Forelimb muscle (tissue), 1 donor: ENCODE measurements around the gene USP17L27. TPM values are rescaled to one million over a fixed set of nuclear protein-coding genes. Genes with fewer than 3 reads are reported as not detected.
"Not testable (repeated sequence)": the region's sequence is repeated elsewhere in the genome, so short reads cannot be mapped to it uniquely, and the experiment has no call there.

Source experiments
- DNase-seq: peaks from one replicate; pipeline ENCODE4 v3.0.0-alpha.2; 2013; ENCODE audit warnings: low read depth
- polyA plus RNA-seq: library from polyadenylated mRNA; unstranded; fragments of 120-200 nt; gene quantifications from one replicate; pipeline ENCODE4 v1.2.1, GENCODE V29; 2013; ENCODE audit not compliant: insufficient read length

USP17L27 gene, protein sequence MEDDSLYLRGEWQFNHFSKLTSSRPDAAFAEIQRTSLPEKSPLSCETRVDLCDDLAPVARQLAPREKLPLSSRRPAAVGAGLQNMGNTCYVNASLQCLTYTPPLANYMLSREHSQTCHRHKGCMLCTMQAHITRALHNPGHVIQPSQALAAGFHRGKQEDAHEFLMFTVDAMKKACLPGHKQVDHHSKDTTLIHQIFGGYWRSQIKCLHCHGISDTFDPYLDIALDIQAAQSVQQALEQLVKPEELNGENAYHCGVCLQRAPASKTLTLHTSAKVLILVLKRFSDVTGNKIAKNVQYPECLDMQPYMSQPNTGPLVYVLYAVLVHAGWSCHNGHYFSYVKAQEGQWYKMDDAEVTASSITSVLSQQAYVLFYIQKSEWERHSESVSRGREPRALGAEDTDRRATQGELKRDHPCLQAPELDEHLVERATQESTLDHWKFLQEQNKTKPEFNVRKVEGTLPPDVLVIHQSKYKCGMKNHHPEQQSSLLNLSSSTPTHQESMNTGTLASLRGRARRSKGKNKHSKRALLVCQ
- not detected for polyA plus RNA-seq

GRCh38 chr4:9343848-9344247 is at the start of gene USP17L27:
USP17L27 (plus strand) TSS chr4:9344148; CDS start chr4:9344148, 0 bp downstream.
- not testable (repeated sequence) for DNase-seq

GRCh38 chr4:9324191-9324590 is 19.8 kb upstream of the USP17L27 start:
- DNase-seq, result not testable (repeated sequence)

GRCh38 chr4:9324865-9325264 is 19.1 kb upstream of the USP17L27 start, which contains the start of gene USP17L24:
USP17L24 (plus strand) TSS chr4:9325165; CDS start chr4:9325165, 0 bp downstream.
- DNase-seq, result not testable (repeated sequence)

- DNase-seq, result not testable (repeated sequence)
These were observed 14.3 kb upstream of the USP17L27 start, which contains the start of gene USP17L25 for GRCh38 chr4:9329611-9330010. USP17L25 (plus strand) TSS chr4:9329911; CDS start chr4:9329911, 0 bp downstream.

DNA sequence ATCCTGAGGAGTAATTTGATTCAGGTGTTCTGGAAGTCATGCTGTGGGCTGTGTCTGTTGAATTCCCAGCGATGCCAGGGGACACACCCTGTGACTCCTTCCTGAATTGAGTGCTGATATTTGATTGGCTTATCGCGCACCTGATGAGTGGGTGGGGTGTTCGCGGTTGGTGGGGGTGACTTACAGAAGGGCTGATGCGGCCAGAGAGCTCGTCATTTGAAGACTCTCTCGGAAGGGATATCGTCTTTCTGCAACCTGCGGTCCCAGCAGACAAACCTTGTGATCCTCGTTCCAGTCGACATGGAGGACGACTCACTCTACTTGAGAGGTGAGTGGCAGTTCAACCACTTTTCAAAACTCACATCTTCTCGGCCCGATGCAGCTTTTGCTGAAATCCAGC is 9.6 kb upstream of the USP17L27 start, which contains the start of gene USP17L26:
TSS of gene USP17L26 (plus strand) at position 301 of the 400 bp plus-strand sequence. CDS start at position 301, 0 bp downstream.
- not testable (repeated sequence) for DNase-seq

DNA sequence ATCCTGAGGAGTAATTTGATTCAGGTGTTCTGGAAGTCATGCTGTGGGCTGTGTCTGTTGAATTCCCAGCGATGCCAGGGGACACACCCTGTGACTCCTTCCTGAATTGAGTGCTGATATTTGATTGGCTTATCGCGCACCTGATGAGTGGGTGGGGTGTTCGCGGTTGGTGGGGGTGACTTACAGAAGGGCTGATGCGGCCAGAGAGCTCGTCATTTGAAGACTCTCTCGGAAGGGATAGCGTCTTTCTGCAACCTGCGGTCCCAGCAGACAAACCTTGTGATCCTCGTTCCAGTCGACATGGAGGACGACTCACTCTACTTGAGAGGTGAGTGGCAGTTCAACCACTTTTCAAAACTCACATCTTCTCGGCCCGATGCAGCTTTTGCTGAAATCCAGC is 4.8 kb upstream of the USP17L27 start, which contains the start of gene USP17L5:
TSS of gene USP17L5 (plus strand) at position 301 of the 400 bp plus-strand sequence. CDS start at position 301, 0 bp downstream.
- DNase-seq, result not testable (repeated sequence)

DNA sequence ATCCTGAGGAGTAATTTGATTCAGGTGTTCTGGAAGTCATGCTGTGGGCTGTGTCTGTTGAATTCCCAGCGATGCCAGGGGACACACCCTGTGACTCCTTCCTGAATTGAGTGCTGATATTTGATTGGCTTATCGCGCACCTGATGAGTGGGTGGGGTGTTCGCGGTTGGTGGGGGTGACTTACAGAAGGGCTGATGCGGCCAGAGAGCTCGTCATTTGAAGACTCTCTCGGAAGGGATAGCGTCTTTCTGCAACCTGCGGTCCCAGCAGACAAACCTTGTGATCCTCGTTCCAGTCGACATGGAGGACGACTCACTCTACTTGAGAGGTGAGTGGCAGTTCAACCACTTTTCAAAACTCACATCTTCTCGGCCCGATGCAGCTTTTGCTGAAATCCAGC is 4.6 kb downstream of the USP17L27 start, which contains the start of gene USP17L28:
TSS of gene USP17L28 (plus strand) at position 301 of the 400 bp plus-strand sequence. CDS start at position 301, 0 bp downstream.
- DNase-seq, result not testable (repeated sequence)

- DNase-seq, result not testable (repeated sequence)
These were observed 6.9 kb downstream of the USP17L27 start for GRCh38 chr4:9350866-9351265.

DNA sequence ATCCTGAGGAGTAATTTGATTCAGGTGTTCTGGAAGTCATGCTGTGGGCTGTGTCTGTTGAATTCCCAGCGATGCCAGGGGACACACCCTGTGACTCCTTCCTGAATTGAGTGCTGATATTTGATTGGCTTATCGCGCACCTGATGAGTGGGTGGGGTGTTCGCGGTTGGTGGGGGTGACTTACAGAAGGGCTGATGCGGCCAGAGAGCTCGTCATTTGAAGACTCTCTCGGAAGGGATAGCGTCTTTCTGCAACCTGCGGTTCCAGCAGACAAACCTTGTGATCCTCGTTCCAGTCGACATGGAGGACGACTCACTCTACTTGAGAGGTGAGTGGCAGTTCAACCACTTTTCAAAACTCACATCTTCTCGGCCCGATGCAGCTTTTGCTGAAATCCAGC is 9.4 kb downstream of the USP17L27 start, which contains the start of gene USP17L29:
TSS of gene USP17L29 (plus strand) at position 301 of the 400 bp plus-strand sequence. CDS start at position 301, 0 bp downstream.
- DNase-seq, result not testable (repeated sequence)

- not testable (repeated sequence) for DNase-seq
These were observed 18.9 kb downstream of the USP17L27 start, which contains the start of gene USP17L30 for GRCh38 chr4:9362829-9363228. USP17L30 (plus strand) TSS chr4:9363129; CDS start chr4:9363129, 0 bp downstream.

DNA sequence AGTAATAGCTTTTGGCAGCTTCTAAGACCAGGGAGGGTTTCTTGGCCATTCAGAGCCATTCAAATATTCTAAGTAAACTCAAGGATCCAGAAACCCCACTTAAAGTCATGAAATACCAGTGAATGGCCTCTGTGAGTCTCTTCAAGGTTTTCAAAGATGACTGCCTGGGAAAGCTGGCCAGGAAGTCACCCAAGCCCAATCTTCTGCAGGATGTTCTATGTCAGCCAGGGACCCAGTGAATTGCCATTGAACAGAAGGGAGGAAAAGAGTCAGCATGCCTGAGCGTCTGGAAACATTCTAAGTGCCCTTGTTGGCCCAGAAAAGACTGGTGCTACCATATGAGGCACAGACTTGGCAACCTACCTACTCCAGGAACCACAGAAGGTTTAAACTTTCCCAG is 35.9 kb downstream of the USP17L27 start:
- not testable (repeated sequence) for DNase-seq

DNA sequence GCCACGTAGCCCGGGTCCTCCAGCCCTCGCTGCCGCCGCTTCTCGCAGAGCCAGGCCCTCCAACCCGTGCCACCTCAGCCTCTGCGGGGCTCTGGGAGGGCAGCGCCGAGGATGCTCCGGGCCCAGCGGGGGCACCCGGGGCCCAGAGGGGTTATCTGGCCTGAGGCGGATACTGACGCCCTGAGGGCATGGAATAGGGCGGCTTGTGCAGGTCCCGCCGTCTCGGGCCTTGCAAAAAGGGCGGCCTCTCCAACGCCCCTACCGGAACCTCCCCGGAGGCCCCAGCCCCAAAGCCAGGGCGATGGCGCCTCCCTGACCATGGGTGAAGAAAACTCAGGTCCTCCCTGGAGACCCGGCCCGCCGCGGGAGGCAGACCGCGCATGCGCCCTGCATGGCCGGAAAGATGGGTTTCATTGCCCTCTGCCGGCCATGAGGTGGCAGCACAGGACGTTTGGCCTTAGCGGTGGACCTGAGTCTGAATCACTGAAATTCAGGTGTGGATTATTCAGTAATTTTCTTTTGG is 37.1 kb downstream of the USP17L27 start:
- DNase-seq, result not testable (repeated sequence)

DNA sequence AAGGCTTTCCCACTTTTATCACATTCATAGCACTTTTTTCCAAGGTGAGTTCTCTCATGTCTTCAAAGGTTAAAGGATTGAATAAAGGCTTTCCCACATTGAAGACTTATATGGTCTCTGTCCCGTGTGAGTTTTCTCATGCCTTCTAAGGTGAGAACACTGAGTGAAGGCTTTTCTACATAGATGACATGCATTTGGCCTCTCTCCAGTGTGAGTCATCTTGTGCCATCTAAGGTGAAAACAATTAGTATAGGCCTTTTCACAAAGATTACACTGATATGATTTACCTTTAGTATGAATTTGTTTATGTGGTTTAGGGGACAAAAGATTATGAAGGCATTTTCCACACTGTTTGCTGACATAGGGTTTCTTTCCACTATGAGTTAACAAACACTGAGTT is 40.2 kb downstream of the USP17L27 start:
- DNase-seq, result no peak

- DNase-seq, result not testable (repeated sequence)
These were observed 45.1 kb downstream of the USP17L27 start for GRCh38 chr4:9389001-9389400.

Other genes starting within 250 kb of the USP17L27 start
- 0.06 TPM for gene FAM90A26, start 173.7 kb upstream of the USP17L27 start, polyA plus RNA-seq
- not detected for gene USP17L10, start 133.5 kb upstream of the USP17L27 start, polyA plus RNA-seq
- gene USP17L11, start 128.7 kb upstream of the USP17L27 start, polyA plus RNA-seq, result not detected
- not detected for gene USP17L12, start 124.0 kb upstream of the USP17L27 start, polyA plus RNA-seq
- not detected for gene USP17L13, start 119.3 kb upstream of the USP17L27 start, polyA plus RNA-seq
- not detected for gene USP17L15, start 109.8 kb upstream of the USP17L27 start, polyA plus RNA-seq
- gene USP17L17, start 100.3 kb upstream of the USP17L27 start, polyA plus RNA-seq, result not detected
- not detected for gene USP17L18, start 95.5 kb upstream of the USP17L27 start, polyA plus RNA-seq
- gene USP17L19, start 90.8 kb upstream of the USP17L27 start, polyA plus RNA-seq, result not detected
- gene USP17L20, start 86.0 kb upstream of the USP17L27 start, polyA plus RNA-seq, result not detected
- not detected for gene USP17L21, start 81.3 kb upstream of the USP17L27 start, polyA plus RNA-seq
- gene USP17L22, start 76.5 kb upstream of the USP17L27 start, polyA plus RNA-seq, result not detected
- gene USP17L24, start 19.0 kb upstream of the USP17L27 start, polyA plus RNA-seq, result not detected
- gene USP17L25, start 14.2 kb upstream of the USP17L27 start, polyA plus RNA-seq, result not detected
- gene USP17L26, start 9.5 kb upstream of the USP17L27 start, polyA plus RNA-seq, result not detected
- not detected for gene USP17L5, start 4.7 kb upstream of the USP17L27 start, polyA plus RNA-seq
- not detected for gene USP17L28, start 4.7 kb downstream of the USP17L27 start, polyA plus RNA-seq
- gene USP17L29, start 9.5 kb downstream of the USP17L27 start, polyA plus RNA-seq, result not detected
- gene USP17L30, start 19.0 kb downstream of the USP17L27 start, polyA plus RNA-seq, result not detected
- not detected for gene DEFB131A, start 100.3 kb downstream of the USP17L27 start, polyA plus RNA-seq